ENCODE results near the gene TMOD4. TPM values are rescaled to one million over a fixed set of nuclear protein-coding genes. Genes with fewer than 3 reads are reported as not detected.

Gene TMOD4
- total and polyA plus RNA-seq, 2 of the 13 experiments (the other 11 are each of a cell fraction or from before 2014, with no cell fraction given), result 0.66 TPM; not detected in 1

DNA sequence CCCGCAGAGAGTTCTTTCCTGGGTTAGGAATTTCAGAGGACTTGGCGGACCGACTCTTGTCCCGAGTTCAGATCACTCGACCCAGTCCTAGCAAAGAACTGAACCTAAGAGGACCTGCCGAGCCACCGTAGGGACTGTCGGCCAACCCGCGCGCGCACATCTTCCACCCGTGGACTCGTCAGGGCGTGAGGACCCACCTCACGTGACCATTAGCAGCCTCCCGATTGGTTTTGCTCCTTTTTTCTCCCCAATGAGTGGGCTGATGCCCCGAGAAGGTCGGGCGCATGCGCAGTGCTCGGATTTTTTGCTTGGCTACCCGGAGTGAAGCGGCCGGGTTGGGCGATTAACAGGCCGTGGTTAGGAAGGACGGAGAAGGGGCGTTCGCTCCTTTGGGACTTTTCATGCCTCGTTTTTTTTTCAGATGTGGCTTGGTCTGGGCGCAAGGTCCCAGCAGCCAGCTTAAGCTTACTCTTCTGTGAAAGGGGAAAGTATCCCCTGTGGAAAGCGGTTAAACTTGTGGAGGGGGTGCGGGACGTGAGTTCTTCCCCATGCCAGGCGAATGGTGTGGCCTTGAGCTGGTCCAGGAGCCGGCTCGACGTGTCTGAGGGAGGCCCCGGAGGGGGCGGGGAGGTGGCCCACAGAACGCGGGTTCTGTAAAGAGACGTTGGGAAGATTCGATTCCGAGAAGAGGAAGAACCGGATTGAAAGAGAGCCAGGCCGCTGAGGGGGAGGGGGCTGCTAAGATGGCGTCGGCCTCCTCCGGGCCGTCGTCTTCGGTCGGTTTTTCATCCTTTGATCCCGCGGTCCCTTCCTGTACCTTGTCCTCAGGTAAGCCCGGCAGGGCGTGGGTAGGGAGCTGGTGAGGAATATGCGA is 22.7 kb upstream of the TMOD4 start, which contains the start of gene PIP5K1A (continued):
- TF ChIP-seq, protein P1, sequence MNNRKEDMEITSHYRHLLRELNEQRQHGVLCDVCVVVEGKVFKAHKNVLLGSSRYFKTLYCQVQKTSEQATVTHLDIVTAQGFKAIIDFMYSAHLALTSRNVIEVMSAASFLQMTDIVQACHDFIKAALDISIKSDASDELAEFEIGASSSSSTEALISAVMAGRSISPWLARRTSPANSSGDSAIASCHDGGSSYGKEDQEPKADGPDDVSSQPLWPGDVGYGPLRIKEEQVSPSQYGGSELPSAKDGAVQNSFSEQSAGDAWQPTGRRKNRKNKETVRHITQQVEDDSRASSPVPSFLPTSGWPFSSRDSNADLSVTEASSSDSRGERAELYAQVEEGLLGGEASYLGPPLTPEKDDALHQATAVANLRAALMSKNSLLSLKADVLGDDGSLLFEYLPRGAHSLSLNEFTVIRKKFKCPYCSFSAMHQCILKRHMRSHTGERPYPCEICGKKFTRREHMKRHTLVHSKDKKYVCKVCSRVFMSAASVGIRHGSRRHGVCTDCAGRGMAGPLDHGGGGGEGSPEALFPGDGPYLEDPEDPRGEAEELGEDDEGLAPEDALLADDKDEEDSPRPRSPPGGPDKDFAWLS (CRISPR knock-in tag; IDR thresholded peaks at IDR 0.05; ENCODE audit: borderline replicate concordance), result no peak
- TF ChIP-seq TBX2 (CRISPR knock-in tag; IDR thresholded peaks at IDR 0.05; ENCODE audit: borderline replicate concordance) (peak; percentile 52; the same call in 1 of the 2 replicates), BORCS8-MEF2B (CRISPR knock-in tag; IDR thresholded peaks at IDR 0.05) (0 out of 2 replicates have a peak, but pooled peaks have one; percentile 40), ZFP90 (CRISPR knock-in tag; IDR thresholded peaks at IDR 0.05; ENCODE audit: borderline replicate concordance) (peak; percentile 68; the same call in 1 of the 2 replicates), HNRNPLL (IDR thresholded peaks at IDR 0.05; ENCODE audit: low read depth, low read length, poor library complexity, severe bottlenecking) (peak; percentile 61), TOPORS (CRISPR knock-in tag; IDR thresholded peaks at IDR 0.05) (peak; percentile 33; the same call in 1 of the 2 replicates), ZNF337 (CRISPR knock-in tag; IDR thresholded peaks at IDR 0.05; ENCODE audit: borderline replicate concordance, low read depth) (0 out of 2 replicates have a peak, but pooled peaks have one; percentile 16), ZNF430 (CRISPR knock-in tag; IDR thresholded peaks at IDR 0.05) (peak; percentile 66), THAP11 (CRISPR knock-in tag; IDR thresholded peaks at IDR 0.05) (peak; percentile 87), ZSCAN25 (CRISPR knock-in tag; IDR thresholded peaks at IDR 0.05) (peak; percentile 54; the same call in 1 of the 2 replicates)
- TF ChIP-seq, protein P2, sequence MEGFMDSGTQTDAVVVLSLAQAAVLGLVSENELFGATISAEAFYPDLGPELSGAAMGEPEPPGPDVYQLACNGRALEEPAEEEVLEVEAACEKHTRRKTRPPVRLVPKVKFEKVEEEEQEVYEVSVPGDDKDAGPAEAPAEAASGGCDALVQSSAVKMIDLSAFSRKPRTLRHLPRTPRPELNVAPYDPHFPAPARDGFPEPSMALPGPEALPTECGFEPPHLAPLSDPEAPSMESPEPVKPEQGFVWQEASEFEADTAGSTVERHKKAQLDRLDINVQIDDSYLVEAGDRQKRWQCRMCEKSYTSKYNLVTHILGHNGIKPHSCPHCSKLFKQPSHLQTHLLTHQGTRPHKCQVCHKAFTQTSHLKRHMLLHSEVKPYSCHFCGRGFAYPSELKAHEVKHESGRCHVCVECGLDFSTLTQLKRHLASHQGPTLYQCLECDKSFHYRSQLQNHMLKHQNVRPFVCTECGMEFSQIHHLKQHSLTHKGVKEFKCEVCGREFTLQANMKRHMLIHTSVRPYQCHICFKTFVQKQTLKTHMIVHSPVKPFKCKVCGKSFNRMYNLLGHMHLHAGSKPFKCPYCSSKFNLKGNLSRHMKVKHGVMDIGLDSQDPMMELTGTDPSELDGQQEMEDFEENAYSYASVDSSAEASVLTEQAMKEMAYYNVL (CRISPR knock-in tag; IDR thresholded peaks at IDR 0.05; ENCODE audit: borderline replicate concordance), result no peak; the same call in 1 of the 2 replicates
- TF ChIP-seq, protein P3, sequence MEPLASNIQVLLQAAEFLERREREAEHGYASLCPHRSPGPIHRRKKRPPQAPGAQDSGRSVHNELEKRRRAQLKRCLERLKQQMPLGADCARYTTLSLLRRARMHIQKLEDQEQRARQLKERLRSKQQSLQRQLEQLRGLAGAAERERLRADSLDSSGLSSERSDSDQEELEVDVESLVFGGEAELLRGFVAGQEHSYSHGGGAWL (CRISPR knock-in tag; IDR thresholded peaks at IDR 0.05), result peak; percentile 74; the same call in 1 of the 2 replicates
- TF ChIP-seq, protein P4, sequence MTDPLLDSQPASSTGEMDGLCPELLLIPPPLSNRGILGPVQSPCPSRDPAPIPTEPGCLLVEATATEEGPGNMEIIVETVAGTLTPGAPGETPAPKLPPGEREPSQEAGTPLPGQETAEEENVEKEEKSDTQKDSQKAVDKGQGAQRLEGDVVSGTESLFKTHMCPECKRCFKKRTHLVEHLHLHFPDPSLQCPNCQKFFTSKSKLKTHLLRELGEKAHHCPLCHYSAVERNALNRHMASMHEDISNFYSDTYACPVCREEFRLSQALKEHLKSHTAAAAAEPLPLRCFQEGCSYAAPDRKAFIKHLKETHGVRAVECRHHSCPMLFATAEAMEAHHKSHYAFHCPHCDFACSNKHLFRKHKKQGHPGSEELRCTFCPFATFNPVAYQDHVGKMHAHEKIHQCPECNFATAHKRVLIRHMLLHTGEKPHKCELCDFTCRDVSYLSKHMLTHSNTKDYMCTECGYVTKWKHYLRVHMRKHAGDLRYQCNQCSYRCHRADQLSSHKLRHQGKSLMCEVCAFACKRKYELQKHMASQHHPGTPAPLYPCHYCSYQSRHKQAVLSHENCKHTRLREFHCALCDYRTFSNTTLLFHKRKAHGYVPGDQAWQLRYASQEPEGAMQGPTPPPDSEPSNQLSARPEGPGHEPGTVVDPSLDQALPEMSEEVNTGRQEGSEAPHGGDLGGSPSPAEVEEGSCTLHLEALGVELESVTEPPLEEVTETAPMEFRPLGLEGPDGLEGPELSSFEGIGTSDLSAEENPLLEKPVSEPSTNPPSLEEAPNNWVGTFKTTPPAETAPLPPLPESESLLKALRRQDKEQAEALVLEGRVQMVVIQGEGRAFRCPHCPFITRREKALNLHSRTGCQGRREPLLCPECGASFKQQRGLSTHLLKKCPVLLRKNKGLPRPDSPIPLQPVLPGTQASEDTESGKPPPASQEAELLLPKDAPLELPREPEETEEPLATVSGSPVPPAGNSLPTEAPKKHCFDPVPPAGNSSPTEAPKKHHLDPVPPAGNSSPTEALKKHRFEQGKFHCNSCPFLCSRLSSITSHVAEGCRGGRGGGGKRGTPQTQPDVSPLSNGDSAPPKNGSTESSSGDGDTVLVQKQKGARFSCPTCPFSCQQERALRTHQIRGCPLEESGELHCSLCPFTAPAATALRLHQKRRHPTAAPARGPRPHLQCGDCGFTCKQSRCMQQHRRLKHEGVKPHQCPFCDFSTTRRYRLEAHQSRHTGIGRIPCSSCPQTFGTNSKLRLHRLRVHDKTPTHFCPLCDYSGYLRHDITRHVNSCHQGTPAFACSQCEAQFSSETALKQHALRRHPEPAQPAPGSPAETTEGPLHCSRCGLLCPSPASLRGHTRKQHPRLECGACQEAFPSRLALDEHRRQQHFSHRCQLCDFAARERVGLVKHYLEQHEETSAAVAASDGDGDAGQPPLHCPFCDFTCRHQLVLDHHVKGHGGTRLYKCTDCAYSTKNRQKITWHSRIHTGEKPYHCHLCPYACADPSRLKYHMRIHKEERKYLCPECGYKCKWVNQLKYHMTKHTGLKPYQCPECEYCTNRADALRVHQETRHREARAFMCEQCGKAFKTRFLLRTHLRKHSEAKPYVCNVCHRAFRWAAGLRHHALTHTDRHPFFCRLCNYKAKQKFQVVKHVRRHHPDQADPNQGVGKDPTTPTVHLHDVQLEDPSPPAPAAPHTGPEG (CRISPR knock-in tag; IDR thresholded peaks at IDR 0.05), result peak; percentile 87
- TF ChIP-seq, protein P5, sequence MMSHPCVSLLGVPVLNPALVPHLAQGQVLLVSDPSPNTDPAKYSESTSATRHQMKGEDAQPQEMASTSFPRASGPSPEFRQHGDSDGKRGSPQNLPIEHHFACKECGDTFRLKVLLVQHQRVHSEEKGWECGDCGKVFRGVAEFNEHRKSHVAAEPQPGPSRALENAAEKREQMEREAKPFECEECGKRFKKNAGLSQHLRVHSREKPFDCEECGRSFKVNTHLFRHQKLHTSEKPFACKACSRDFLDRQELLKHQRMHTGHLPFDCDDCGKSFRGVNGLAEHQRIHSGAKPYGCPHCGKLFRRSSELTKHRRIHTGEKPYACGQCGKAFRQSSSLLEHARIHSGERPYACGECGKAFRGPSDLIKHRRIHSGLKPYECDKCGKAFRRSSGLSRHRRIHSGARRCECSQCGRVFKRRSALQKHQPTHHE (CRISPR knock-in tag; IDR thresholded peaks at IDR 0.05; ENCODE audit: borderline replicate concordance), result 0 out of 2 replicates have a peak, but pooled peaks have one; percentile 1

Measured in HepG2 (cell line).